Loucy (cell line): ENCODE data around the gene PACSIN2.

Experiments
- CTCF ChIP-seq: fragments of 200-600 bp; sonication (generic); conservative IDR thresholded peaks from 2 replicates; pipeline ENCODE4 v1.5.1; 2014; ENCODE audit warnings: mild to moderate bottlenecking, antibody characterized with exemption, low read length
- EZH2phosphoT487 ChIP-seq: fragments of 200-600 bp; IDR thresholded peaks from 2 replicates; pipeline ENCODE4 v1.6.1; 2018; ENCODE audit warnings: antibody characterized with exemption, mild to moderate bottlenecking, moderate library complexity, borderline replicate concordance

GRCh38 chr22:42872821-42873220, 142.1 kb downstream of the PACSIN2 start:
- TF ChIP-seq CTCF (no peak), EZH2phosphoT487 (no peak)
